ENCODE measurements around the gene GNG7.
"Not testable (repeated sequence)": the region's sequence is repeated elsewhere in the genome, so short reads cannot be mapped to it uniquely, and the experiment has no call there.

Gene GNG7

GRCh38 chr19:2533686-2534422, 168.6 kb downstream of the GNG7 start:
- ChIA-PET CTCF (interaction anchor here (1.0 kb wide), 1 partner anchor 78 kb away, joined by 6 read pairs; no protein-coding TSS in a partner anchor), POLR2A (ENCODE audit: low non-redundant PET) (no interaction called here)
- DNase-seq (ENCODE audit: low spot score), result no peak
- peak overlapping the region; percentile 58 for H3K27ac ChIP-seq
- TF ChIP-seq CTCF (conservative IDR thresholded peaks at IDR 0.05; ENCODE audit: low read depth), result no peak

- no peak for DNase-seq (ENCODE audit: low spot score)
- CTCF ChIA-PET, result no interaction called here
- H3K27ac ChIP-seq, result no peak overlapping the region
- POLR2A ChIA-PET (ENCODE audit: low non-redundant PET), result no interaction called here
- no peak for TF ChIP-seq CTCF (conservative IDR thresholded peaks at IDR 0.05; ENCODE audit: low read depth)
Measured at GRCh38 chr19:2533072-2533425, 169.4 kb downstream of the GNG7 start.

- POLR2A ChIA-PET (ENCODE audit: low non-redundant PET), result no interaction called here
- DNase-seq (ENCODE audit: low spot score), result peak; percentile 60
- no peak overlapping the region; the same call in 1 of the 2 replicates for H3K27ac ChIP-seq
- CTCF ChIA-PET, result no interaction called here
- TF ChIP-seq CTCF (conservative IDR thresholded peaks at IDR 0.05; ENCODE audit: low read depth), result no peak
Measured at GRCh38 chr19:2532252-2533071, 170.0 kb downstream of the GNG7 start.

GRCh38 chr19:2529942-2530341, 172.6 kb downstream of the GNG7 start:
- CTCF ChIA-PET, result interaction anchor here (0.7 to 1.7 kb wide), 2 partner anchors 49 to 50 kb away, joined by 3 to 7 read pairs; no protein-coding TSS in a partner anchor
- POLR2A ChIA-PET (ENCODE audit: low non-redundant PET), result interaction anchor here (2.6 kb wide), 1 partner anchor 54 kb away, joined by 13 read pairs; the partner anchor contains the start of gene GADD45B
- peak overlapping the region; percentile 77 for H3K27ac ChIP-seq
- DNase-seq (ENCODE audit: low spot score), result not testable (repeated sequence)

GRCh38 chr19:2529473-2529918, 173.0 kb downstream of the GNG7 start:
- POLR2A ChIA-PET (ENCODE audit: low non-redundant PET), result interaction anchor here (2.6 kb wide), 1 partner anchor 53 kb away, joined by 13 read pairs; the partner anchor contains the start of gene GADD45B
- H3K27ac ChIP-seq, result peak overlapping the region; percentile 77
- no peak for TF ChIP-seq CTCF (conservative IDR thresholded peaks at IDR 0.05; ENCODE audit: low read depth)
- CTCF ChIA-PET, result interaction anchor here (0.7 to 1.7 kb wide), 3 partner anchors 48 to 53 kb away, joined by 3 to 7 read pairs (median 4); no protein-coding TSS in a partner anchor
- DNase-seq (ENCODE audit: low spot score), result peak; percentile 88

- H3K27ac ChIP-seq, result peak overlapping the region; percentile 77
- ChIA-PET CTCF (interaction anchor here (1.1 to 1.7 kb wide), 2 partner anchors 50 to 51 kb away, joined by 4 to 7 read pairs; no protein-coding TSS in a partner anchor), POLR2A (ENCODE audit: low non-redundant PET) (no interaction called here)
- TF ChIP-seq CTCF (conservative IDR thresholded peaks at IDR 0.05; ENCODE audit: low read depth), result no peak
- DNase-seq (ENCODE audit: low spot score), result no peak
Measured at GRCh38 chr19:2528675-2529101, 173.8 kb downstream of the GNG7 start.

Data from RWPE1 (cell line).